Tibial nerve (tissue), 4 donors: ENCODE results near the gene TBX5. TPM values are rescaled to one million over a fixed set of nuclear protein-coding genes. Genes with fewer than 3 reads are reported as not detected.

Source experiments
- DNase-seq, 2 donors: peaks; one replicate each; pipeline ENCODE4 v3.0.0-alpha.2; 2019; ENCODE audit warnings: low spot score in 2 of 2
- H3K27ac ChIP-seq, 4 donors: fragments of 200-600 bp; sonication (generic) in 3 of 4; one replicate each; pipeline ENCODE4 v1.5.1; 2017 to 2019; ENCODE audit warnings: mild to moderate bottlenecking in 1 of 4
- H3K27me3 ChIP-seq, 2 donors: fragments of 200-600 bp; sonication (generic) in 1 of 2; one replicate each; pipeline versions ENCODE4 v1.5.1 to v1.6.0; 2017 to 2019
- H3K36me3 ChIP-seq, 3 donors: fragments of 200-600 bp; sonication (generic); one replicate each; pipeline ENCODE4 v1.5.1; 2018 to 2019
- H3K4me1 ChIP-seq, 4 donors: fragments of 200-600 bp; sonication (generic) in 3 of 4; one replicate each; pipeline ENCODE4 v1.5.1; 2017 to 2019
- H3K4me3 ChIP-seq, 4 donors: fragments of 200-600 bp; sonication (generic) in 3 of 4; one replicate each; pipeline ENCODE4 v1.5.1; 2017 to 2019; ENCODE audit warnings: mild to moderate bottlenecking in 1 of 4, moderate library complexity in 1 of 4
- H3K9me3 ChIP-seq, 4 donors: fragments of 200-600 bp; sonication (generic) in 3 of 4; one replicate each; pipeline ENCODE4 v1.5.1; 2017 to 2019
- EP300 ChIP-seq, 2 donors: sonication (generic); formaldehyde crosslinking; IDR thresholded peaks; one replicate each; pipeline ENCODE4 v1.6.1; 2017; ENCODE audit warnings: antibody characterized with exemption in 2 of 2, mild to moderate bottlenecking in 1 of 2
- POLR2A ChIP-seq, 2 donors: fragments of 450-650 bp; IDR thresholded peaks; one replicate each; pipeline ENCODE4 v1.6.1; 2017; ENCODE audit warnings: antibody characterized with exemption in 2 of 2, mild to moderate bottlenecking in 2 of 2, moderate library complexity in 2 of 2
- WGBS, 2 donors: methylation state at CpG; one replicate each; pipeline ENCODE4 v1.1.5; 2018; 5-methylcytosine and 5-hydroxymethylcytosine counted together
- total RNA-seq, 4 donors: library from RNA; depleted of rRNA; stranded (reverse); fragments of >200 nt; gene quantifications; one replicate each; pipeline ENCODE4 v1.1.0, GENCODE V29; 2016
- TF ChIP-seq, protein P1 (sequence below), 5 experiments: fragments of 200-600 bp in 3 of 5; fragments of 450-650 bp in 2 of 5; sonication (generic) in 3 of 5; IDR thresholded peaks; one replicate each; pipeline ENCODE4 v1.5.1; 2016 to 2019; ENCODE audit warnings: antibody characterized with exemption in 5 of 5, mild to moderate bottlenecking in 3 of 5, moderate library complexity in 2 of 5

TBX5 gene
- total RNA-seq = not detected

DNA sequence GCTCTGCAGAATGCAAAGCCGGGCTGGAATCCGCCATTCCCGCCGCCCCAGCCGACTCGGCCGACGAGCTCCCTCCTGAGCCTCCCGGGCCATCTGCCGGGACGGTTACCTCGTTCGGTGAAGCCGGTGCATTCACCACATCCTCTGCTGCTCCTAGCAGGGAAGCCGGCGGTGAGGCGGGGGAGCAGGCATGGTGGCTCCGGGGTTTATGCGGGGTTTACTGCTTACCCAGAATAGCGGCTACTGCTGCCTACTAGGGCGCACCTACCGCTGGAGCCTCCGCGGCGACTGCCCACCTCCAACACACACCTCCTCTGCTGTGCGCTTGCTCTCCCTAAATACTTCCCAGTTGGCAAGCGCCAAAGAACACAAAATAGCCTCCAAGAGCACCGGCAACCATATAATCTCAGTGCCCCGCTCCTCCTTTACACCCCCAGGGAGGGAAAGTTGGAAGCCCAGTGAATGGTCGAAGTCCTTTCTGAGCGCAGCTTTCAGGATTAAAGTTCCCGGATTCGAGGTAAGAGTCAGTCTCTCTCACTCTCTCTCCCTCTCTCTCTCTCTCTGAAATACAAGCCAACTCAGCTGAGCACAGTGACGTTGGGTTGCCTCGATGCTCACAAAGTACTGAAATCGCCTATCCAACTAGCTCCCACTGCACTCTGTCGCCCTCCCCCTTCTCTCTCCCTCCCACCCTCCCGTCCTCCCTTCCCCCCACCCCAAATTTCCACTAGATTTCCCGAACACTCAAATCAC, at the start of gene TBX5:
Gene TBX5, minus strand, starts transcription at position 626 of the 753 bp plus-strand sequence. CDS start 2,246 bp downstream, outside the sequence.
- H3K27me3 ChIP-seq = peaks cover 0 to 100% of the 10 kb centered on the region in 2 donors
- TF ChIP-seq POLR2A (IDR thresholded peaks at IDR 0.05) = no peak
- TF ChIP-seq, protein P1, sequence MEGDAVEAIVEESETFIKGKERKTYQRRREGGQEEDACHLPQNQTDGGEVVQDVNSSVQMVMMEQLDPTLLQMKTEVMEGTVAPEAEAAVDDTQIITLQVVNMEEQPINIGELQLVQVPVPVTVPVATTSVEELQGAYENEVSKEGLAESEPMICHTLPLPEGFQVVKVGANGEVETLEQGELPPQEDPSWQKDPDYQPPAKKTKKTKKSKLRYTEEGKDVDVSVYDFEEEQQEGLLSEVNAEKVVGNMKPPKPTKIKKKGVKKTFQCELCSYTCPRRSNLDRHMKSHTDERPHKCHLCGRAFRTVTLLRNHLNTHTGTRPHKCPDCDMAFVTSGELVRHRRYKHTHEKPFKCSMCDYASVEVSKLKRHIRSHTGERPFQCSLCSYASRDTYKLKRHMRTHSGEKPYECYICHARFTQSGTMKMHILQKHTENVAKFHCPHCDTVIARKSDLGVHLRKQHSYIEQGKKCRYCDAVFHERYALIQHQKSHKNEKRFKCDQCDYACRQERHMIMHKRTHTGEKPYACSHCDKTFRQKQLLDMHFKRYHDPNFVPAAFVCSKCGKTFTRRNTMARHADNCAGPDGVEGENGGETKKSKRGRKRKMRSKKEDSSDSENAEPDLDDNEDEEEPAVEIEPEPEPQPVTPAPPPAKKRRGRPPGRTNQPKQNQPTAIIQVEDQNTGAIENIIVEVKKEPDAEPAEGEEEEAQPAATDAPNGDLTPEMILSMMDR (IDR thresholded peaks at IDR 0.05) = no peak
- TF ChIP-seq EP300 (IDR thresholded peaks at IDR 0.05) = no peak
- H3K9me3 ChIP-seq = no peaks in the 10 kb centered on the region
- H3K4me3 ChIP-seq = peak within 1 kb of the TSS in 1 of 4 donors; percentile 6
- H3K36me3 ChIP-seq = no peaks in the 10 kb centered on the region
- DNase-seq = no peak
- H3K4me1 ChIP-seq = peaks cover 0 to 66% (median 0%) of the 10 kb centered on the region in 4 donors
- 2% methylated on average over 25 to 35 of the region's 39 CpGs for WGBS, 2 donors
- H3K27ac ChIP-seq = no peak within 1 kb of the TSS

DNA sequence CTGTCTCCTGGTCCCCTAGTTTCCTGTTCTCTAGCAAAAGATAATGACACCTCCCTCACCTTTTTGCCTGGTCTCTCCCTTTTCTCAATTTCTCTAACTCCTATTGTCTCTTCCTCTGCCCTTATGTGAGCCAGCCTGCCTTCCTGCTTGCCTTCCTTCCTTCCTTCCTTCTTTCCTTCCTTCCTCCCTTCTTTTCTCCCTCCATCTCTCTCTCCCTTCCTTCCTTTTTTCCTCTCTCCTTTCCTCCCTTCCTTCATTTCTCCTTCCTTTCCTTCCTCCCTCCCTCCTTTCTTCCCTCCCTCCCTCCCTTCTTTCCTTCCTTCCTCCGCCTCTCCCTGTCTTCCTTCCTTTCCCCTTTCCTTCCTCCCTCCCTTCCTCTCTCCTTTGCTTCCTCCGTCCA, 45.7 kb upstream of the TBX5 start:
- WGBS, 2 donors = 24 to 27% methylated on average over 2 of the region's 2 CpGs
- peaks cover 0 to 8% (median 0%) of the 10 kb centered on the region in 4 donors for H3K4me1 ChIP-seq
- no peak for DNase-seq
- H3K9me3 ChIP-seq = no peaks in the 10 kb centered on the region
- H3K4me3 ChIP-seq = no peak overlapping the region
- H3K36me3 ChIP-seq = no peaks in the 10 kb centered on the region
- TF ChIP-seq, protein P1 (IDR thresholded peaks at IDR 0.05) = no peak
- TF ChIP-seq EP300 (IDR thresholded peaks at IDR 0.05) (no peak), POLR2A (IDR thresholded peaks at IDR 0.05) (no peak)
- peaks cover 0 to 65% of the 10 kb centered on the region in 2 donors for H3K27me3 ChIP-seq
- no peak overlapping the region for H3K27ac ChIP-seq

DNA sequence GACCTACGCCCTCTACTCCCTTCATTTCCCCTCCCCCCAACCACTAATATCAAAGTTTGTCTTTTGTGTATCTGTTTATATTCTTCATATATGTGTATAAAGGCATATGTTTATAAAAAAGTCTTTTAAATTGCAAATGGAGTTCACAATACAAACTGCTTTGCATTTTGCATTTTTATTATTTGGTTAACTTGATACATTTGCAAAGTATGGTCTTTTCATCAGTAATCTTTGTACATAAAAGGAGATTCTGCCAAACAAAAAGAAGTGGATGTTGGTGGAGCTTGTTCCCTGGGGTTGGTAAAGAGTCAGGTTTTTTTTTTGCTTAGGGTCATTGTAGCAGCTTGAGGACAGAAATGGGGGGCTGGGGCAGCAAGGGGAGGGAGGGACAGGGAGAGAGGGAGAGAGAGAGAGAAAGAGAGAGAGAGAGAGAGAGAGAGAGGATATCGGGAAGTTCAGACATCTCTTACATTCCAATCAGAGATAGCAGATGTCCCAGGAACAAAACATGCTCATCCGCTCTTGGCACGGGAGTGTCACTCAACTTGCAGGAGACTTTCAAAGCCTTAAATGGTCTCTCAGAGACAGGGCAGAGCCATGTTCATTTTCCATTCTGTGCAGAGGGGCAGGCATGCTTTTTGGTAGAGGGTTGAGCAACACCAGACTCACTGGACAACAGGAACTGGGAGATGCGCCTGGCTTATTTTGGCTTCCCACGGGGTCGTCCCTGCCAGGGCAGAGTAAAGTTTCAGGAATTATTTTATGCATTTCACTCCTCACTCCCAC, 44.8 kb upstream of the TBX5 start:
- peaks cover 0 to 8% (median 0%) of the 10 kb centered on the region in 4 donors for H3K4me1 ChIP-seq
- H3K4me3 ChIP-seq = no peak overlapping the region
- H3K36me3 ChIP-seq = no peaks in the 10 kb centered on the region
- H3K27ac ChIP-seq = no peak overlapping the region
- peaks cover 0 to 69% of the 10 kb centered on the region in 2 donors for H3K27me3 ChIP-seq
- no peaks in the 10 kb centered on the region for H3K9me3 ChIP-seq
- no peak for DNase-seq
- no peak for TF ChIP-seq POLR2A (IDR thresholded peaks at IDR 0.05)
- TF ChIP-seq EP300 (IDR thresholded peaks at IDR 0.05) = no peak
- TF ChIP-seq, protein P1 (IDR thresholded peaks at IDR 0.05) = no peak
- 3 to 6% methylated on average over 7 of the region's 7 CpGs for WGBS, 2 donors

DNA sequence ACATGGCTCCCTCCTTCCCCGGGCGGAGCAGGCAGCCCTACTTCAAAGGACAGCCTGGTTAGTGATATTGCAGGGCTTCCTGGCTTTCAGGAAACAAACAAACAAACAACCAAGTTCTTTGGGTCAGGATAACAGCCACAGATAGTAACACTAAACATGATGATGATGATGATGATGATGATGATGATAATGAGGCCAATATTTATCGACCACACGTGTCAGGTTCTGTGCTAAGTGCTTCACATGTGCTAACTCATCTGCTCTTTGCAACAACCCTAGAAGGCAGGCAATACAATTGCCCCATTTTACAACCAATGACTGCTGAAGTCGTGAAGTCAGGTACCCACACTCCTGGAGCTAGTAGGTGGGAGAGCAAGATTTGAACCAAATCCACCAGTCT, 44.1 kb upstream of the TBX5 start:
- 4% methylated on average over 5 of the region's 5 CpGs for whole genome bisulfite sequencing, 2 donors

More for the DNA sequence above, 44.1 kb upstream of the TBX5 start:
- Histone ChIP-seq H3K4me3 (no peak overlapping the region), H3K4me1 (peaks cover 0 to 8% (median 0%) of the 10 kb centered on the region in 4 donors), H3K27ac (no peak overlapping the region), H3K27me3 (peaks cover 0 to 76% of the 10 kb centered on the region in 2 donors), H3K36me3 (no peaks in the 10 kb centered on the region), H3K9me3 (no peaks in the 10 kb centered on the region)
- TF ChIP-seq POLR2A (IDR thresholded peaks at IDR 0.05) (no peak), EP300 (IDR thresholded peaks at IDR 0.05) (no peak)
- TF ChIP-seq, protein P1 (IDR thresholded peaks at IDR 0.05) = no peak
- no peak for DNase-seq
